Measurements from ENCODE around the gene CXCR3. TPM values are rescaled to one million over a fixed set of nuclear protein-coding genes. Genes with fewer than 3 reads are reported as not detected.

The CXCR3 gene
- polyA plus RNA-seq, 5 donors = 0.16 to 0.37 (median 0.25) TPM; not detected in 1

Other genes starting within 250 kb of the CXCR3 start
- 100 to 1,000 TPM; 174 to 344 (median 305) TPM for gene OGT, start 85.4 kb downstream of the CXCR3 start, polyA plus RNA-seq (ENCODE audit: insufficient read depth in 1 of 5, insufficient read length in 5 of 5, low replicate concordance in 1 of 5)
- gene GCNA, start 40.1 kb downstream of the CXCR3 start, polyA plus RNA-seq (ENCODE audit: insufficient read depth in 1 of 5, insufficient read length in 5 of 5, low replicate concordance in 1 of 5) = 1 to 10 TPM; 2.0 to 2.9 (median 2.4) TPM
- gene CXorf49, start 99.8 kb upstream of the CXCR3 start, polyA plus RNA-seq (ENCODE audit: insufficient read depth in 1 of 5, insufficient read length in 5 of 5, low replicate concordance in 1 of 5) = under 1 TPM in 1 of 5 donors, not detected in 4; 0.31 TPM
- gene CXorf49B, start 144.8 kb upstream of the CXCR3 start, polyA plus RNA-seq (ENCODE audit: insufficient read depth in 1 of 5, insufficient read length in 5 of 5, low replicate concordance in 1 of 5) = under 1 TPM in 1 of 5 donors, not detected in 4; 0.31 TPM